ENCODE data around the gene ELOA. TPM values are rescaled to one million over a fixed set of nuclear protein-coding genes. Genes with fewer than 3 reads are reported as not detected.
"Not testable (repeated sequence)": the region's sequence is repeated elsewhere in the genome, so short reads cannot be mapped to it uniquely, and the experiment has no call there.

The ELOA gene
- total RNA-seq, 1 donor from 2014 or later: 51.1 TPM

DNA sequence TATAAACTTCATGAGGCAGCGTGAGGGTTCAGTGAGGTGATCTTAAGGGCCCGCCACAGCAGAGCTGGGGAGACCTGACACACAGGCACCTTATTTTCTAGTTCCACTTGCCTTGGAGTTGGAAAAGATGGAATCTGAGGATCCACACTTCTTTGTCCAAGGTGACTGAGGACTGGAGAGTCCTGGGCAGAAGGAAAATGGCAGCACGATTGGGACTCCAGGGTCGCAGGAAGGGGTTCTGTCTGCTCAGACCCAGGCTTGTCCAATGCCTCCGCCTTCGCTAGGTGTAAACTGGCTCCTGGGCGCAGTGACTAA, 55.9 kb downstream of the ELOA start:
- DNase-seq (ENCODE audit: low spot score): no peak

DNA sequence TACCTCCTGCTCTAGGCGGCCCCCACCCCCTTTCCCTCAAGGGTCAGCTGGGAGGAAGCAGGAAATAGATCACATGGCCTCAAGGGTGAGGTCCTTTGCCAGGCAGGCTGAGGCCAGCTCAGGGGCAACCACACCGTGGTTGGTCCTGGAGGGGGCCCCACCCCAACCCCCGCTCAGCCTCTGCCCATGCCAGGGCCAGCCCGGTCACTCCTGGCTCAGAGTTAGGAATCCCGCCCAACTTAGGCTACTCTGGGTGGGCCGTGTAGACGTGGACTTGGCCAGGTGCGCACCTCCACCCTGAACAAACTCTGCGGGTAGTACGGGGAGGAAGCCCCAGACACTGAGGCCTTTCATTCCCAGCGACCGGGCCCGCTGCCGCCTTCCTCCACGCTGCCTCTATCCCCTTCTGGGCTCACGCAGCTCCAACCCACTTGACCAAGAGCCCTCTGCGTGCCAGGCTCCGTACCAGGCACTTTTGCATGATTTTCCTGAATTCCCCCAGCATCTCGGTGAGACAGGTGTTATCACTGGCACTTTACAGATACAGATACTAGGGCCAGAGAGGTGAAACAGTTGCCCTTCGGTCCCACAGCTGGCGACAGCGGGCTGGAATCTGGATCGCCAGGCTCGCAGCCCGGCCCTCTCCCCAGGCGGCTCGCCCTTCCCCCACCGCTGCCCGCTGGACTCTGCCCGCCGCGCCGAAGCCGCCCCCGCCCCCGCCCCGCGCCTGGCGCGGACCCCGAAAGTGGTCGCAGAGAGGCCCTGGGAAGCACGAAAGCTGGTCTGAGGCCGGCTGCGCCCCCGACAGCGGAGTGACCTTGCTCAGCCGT, 56.5 kb downstream of the ELOA start:
- peak; percentile 91 for DNase-seq (ENCODE audit: low spot score)

DNA sequence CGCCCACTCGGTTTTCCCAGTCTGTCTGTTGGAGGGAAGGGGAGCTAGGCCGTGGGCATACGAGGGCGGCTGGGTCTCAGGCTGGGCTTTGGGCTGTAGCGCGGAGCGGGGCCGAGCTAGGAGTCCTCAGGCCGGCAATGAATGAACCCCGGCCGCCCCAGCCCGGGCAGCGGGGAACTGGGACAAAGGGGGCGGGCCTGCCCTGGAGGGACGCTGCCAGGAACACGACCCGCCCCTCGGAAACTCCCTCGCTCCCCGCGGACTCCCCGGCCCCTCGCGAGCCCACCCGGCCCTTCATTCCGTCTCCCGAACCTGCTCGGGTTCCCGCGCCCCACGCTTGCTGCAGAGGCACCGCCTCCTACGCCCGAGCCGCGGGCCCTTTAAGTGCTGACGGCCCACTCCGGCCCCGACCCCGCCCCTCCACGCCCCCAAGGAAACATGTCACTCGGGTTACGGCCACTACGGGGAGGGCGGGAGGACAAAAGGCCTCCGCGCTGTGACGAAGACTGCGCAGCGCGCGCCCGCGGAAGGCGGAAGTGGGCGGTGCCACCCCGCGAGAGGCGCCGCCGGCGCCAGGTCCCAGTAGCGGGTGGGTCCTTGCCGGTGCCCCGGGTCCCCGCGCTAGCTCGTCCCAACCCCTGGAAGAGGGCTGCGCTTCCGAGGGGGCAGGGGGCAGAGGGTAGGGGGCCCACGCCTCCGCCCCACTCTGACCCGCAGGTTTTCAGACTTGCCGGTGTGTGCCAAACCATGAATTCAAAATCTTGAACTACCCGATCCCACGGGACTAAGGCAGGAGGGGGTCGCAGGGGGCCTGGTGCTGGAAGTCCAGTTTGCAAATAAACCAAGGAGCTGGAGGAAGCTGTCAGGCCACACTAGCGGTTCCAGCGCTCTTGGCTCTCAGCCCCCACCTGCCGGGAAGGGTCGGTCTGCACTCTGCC, 57.4 kb downstream of the ELOA start, which contains the start of gene GALE:
Gene GALE (minus strand): TSS at position 355 of the 938 bp plus-strand sequence. CDS start 1,747 bp downstream, outside the sequence.
- peak; percentile 99 for DNase-seq (ENCODE audit: low spot score)

DNA sequence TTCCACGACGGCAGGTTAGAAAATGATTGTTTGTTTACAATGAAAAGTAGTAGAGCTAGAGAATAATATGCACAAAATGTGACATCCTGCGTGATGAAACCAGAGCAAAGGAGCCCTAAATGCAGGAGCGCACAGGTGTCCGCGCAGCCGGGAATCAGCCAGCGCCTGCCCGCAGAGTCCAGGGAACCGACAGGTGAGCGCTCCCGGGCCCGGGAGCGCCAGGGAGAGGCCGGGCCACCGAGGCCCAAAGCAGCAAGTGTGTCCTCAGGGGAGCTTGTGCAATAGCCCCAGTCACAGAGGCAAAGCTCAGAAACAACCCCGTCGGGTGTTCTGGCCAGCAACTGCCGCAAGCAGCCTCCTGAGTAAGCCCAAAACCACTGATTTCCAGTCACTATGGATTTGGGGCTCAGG, 58.1 kb downstream of the ELOA start:
- no peak for DNase-seq (ENCODE audit: low spot score)

DNA sequence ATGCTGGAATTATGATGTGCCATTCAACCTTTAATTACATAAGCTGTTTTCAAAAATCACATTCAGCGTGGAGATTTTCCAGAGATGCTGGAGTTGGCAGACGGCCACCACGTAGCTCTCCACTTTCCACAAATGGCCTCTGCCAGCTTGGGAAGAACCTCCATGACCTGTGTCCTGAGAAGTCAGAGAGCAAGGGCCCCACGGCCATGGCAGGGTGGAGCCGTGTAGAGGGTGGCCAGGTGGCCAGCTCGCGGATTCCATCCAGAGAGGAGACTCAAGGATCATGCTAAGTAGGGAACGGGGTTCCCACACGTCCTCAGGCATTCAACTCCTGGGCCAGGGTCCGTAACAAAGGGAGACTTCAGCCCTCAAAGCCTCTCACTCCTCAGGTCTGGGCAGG, 58.6 kb downstream of the ELOA start:
- no peak for DNase-seq (ENCODE audit: low spot score)

DNA sequence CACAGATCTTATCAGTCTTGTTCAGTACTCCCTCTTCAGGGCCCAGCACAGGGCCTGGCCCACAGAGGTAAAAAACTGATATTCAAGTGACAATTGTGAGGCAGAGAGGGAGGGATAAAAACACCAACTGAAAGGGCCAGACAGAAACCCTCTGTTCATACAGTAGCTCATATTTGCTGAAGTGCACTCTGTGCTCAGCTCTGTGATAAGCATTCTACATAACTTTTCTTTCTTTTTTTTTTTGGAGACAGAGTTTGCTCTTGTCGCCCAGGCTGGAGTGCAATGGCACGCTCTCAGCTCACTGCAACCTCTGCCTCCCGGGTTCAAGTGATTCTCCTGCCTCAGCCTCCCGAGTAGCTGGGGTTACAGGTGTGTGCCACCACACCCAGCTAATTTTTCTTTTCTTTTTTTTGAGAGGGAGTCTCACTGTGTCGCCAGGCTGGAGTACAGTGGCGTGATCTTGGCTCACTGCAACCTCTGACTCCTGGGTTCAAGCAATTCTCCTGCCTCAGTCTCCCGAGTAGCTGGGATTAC, 59.6 kb downstream of the ELOA start:
- DNase-seq (ENCODE audit: low spot score): not testable (repeated sequence)

DNA sequence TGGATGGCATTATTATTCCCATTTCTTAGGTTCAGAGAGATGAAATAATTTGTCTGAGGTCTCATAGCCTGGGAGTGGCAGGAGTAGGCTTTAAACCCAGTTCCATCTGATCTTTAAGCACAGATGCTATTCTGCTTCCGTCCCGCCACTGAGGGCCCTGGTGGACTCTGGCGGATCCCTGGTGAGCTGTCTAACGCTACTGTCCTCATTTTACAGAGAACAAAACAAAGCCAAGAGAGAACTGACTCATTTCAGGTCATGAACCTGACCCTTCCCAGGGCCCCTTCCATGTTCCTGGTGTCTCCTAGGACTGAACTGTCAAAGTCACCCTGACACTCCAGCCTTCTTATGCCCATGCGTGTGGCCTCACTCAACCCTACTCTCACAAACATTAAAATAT, 60.4 kb downstream of the ELOA start:
- DNase-seq (ENCODE audit: low spot score): no peak

DNA sequence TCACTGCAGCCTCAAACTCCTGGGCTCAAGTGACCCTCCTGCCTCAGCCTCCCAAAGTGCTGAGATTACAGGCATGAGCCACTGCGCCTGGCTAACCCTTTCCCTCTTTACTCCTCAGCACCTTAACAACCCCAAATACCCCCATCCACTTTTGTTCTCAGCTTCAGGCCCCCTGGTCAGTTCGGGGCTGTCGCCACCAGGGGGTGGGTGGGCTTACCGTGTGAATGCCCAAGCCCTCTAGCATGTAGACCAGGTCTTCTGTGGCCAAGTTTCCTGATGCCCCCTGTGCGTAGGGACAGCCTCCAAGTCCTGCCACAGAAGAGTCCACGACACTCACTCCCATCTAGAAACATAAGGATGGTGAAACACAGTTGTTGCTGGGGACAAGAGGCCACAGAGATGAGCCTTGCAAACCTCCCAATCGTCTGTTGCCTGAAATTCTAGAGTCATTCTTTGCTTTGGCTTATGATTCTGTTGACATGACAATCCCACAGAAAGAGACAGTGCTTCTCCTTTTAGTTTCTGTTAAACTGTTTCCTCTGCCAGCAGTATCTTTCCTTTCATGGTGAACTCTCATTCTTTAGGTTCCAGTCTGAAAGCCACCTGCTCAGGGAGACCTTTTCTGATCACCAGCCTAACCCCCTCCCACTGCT, 61.0 kb downstream of the ELOA start:
- DNase-seq (ENCODE audit: low spot score): no peak

DNA sequence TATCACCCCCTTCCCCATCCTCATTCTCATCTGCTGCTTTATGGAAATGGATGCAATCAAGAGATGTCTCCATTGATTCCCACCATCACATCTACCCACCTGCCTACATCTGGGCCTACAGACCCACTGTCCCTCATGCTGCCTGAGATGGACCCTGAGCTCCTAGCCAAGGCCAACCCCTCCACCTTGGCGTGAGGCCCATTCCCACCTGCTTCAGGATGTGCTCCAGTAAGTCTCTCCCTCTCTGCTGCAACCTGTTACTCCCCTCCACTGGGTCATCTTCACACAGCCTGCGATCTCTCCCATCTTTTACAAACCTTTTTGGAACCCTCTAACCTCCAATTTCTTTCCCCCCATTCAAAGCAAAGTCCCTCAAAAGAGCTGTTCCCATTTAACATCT, 61.8 kb downstream of the ELOA start:
- DNase-seq (ENCODE audit: low spot score): no peak

DNA sequence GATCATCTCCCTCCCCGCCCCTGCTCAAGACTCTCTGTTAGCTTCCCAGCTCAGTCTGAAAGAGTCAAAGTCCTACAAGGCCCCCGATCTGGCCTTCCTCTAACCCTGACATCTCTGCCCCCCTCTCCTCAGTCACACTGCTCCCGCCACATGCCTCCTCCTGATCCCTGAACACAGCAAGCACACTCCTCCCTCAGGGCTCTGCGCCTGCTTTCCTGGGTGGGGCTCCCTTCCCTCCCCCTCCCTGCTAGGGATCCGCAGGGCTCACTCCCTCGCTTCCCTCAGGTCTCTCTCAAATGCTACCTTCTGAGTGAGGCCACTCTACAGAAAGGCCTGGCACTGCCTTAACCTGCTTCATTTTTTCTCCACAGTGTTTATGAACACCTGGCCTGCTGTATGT, 63.0 kb downstream of the ELOA start:
- DNase-seq (ENCODE audit: low spot score): no peak

DNA sequence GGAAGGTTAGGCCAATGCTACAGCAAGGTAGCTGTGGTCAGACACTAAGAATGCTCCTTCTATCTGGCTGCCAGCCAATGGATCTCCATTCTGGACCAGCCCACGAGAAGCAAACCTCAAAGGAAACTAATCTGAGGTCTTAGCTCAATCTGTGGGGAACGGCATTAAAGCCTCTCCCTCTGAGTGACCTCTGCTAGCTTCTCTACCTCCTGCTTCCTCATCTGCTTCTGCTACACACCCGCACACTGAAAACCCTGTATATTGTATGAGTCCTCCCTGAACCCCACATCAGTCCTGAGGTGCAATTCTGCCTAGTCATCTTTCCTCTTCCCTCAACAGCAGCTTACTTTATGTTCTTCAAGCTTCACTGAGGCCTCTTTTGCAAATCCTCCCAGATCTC, 64.2 kb downstream of the ELOA start:
- no peak for DNase-seq (ENCODE audit: low spot score)

DNA sequence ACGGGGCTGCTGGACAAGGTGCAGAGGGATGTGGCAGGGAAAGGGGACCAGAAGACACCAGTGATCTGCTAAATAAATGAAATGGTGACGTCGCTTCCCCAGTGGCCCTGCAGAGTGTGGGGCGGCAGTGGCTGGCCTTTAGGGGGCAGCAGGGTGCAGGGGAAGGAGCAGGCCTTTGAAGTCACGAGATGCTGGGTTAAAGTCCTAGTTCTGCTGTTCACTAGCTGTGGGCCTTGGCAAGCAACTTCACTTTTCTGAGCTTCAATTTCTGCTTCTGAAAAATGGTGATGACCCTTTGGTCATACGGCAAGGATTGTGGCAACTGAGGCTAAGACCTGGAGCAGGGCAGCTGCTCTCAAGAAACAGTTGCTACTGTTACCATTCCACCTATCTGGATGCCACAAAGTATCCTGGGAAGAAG, 66.5 kb downstream of the ELOA start:
- DNase-seq (ENCODE audit: low spot score): no peak

DNA sequence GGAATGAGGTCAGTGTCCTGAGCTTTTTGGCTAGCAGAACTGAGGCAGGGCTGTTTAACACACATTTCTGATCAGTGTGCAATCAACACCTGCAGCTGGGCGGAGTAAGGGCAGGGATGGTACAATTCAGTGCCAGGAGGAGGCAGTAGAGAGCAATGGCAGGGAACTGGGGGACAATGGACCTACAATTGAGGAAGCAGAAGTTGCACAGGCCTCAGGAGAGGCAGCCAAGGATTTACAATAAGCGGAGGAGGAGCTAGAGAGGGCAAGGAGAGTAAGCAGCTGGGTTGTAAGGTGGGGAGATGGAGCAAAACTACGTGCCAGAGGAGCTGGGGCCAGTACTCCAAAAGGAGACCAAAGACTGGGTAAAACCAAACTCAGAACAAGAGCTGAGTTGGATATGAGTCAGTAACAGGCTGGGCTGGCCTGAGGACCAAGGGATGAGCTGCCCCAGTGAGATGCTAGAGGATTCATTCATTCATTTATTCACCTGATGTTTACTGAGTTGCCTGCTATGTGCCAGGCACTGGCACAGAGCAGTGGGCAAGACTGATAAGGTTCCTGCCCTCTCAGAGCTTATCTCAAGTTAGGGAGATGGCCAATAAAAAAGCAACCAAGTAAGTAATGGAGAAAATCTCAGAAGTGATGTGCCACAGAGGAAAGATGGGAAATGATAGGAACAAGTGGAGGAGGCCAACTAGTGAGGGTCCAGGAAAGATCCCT, 67.7 kb downstream of the ELOA start:
- DNase-seq (ENCODE audit: low spot score): no peak

Other genes with a start within 250 kb of the ELOA start
- 0.29 TPM for gene E2F2, start 212.2 kb upstream of the ELOA start, total RNA-seq
- 168 TPM for gene ID3, start 184.0 kb upstream of the ELOA start, total RNA-seq
- gene RPL11, start 51.7 kb upstream of the ELOA start, total RNA-seq: 871 TPM
- 57.2 TPM for gene PITHD1, start 34.9 kb downstream of the ELOA start, total RNA-seq
- 37.2 TPM for gene LYPLA2, start 47.7 kb downstream of the ELOA start, total RNA-seq
- 22.6 TPM for gene GALE, start 57.3 kb downstream of the ELOA start, total RNA-seq
- gene HMGCL, start 82.0 kb downstream of the ELOA start, total RNA-seq: 31.7 TPM
- gene FUCA1, start 124.8 kb downstream of the ELOA start, total RNA-seq: 40.6 TPM
- not detected for gene CNR2, start 169.9 kb downstream of the ELOA start, total RNA-seq
- 94.5 TPM for gene PNRC2, start 216.4 kb downstream of the ELOA start, total RNA-seq
- 85.4 TPM for gene SRSF10, start 236.9 kb downstream of the ELOA start, total RNA-seq